Measurements from ENCODE around the gene SLC6A13. TPM values are rescaled to one million over a fixed set of nuclear protein-coding genes. Genes with fewer than 3 reads are reported as not detected.

The SLC6A13 gene
- total RNA-seq, 2 donors from 2014 or later, result 0.54 TPM; not detected in 1

DNA sequence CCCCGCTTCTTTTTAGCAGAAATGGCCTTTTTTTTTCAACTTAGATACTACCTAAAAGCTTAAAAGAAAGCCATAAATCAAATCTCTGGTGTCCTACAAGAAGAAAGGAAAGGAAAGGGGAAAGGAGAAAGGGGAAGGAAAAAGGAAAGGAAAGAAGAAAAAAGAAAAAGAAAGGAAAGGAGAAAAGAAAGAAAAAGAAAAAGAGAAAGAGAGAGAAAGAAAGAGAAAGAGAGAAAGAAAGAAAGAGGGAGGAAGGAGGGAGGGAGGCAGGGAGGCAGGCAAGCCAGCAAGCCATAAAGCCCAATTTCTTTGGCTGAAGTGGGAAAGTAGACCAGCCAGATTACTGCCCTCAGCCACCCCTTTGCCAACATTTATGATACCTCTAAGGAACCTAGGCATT is 32.5 kb upstream of the SLC6A13 start:
- H3K9me3 ChIP-seq, result no peaks in the 10 kb centered on the region
- no peaks in the 10 kb centered on the region for H3K4me1 ChIP-seq (ENCODE audit: control insufficient read depth in 1 of 2, low read depth in 2 of 2)
- ATAC-seq (ENCODE audit: insufficient number of reproducible peaks, low FRiP score, low read depth) (no peak), DNase-seq (ENCODE audit: low spot score) (no peak)
- H3K27ac ChIP-seq, result no peak overlapping the region
- H3K4me3 ChIP-seq, result no peak overlapping the region
- peaks cover 44% of the 10 kb centered on the region for H3K36me3 ChIP-seq
- no peaks in the 10 kb centered on the region for H3K27me3 ChIP-seq (replicated peaks; ENCODE audit: insufficient read depth)
- TF ChIP-seq, protein P1, sequence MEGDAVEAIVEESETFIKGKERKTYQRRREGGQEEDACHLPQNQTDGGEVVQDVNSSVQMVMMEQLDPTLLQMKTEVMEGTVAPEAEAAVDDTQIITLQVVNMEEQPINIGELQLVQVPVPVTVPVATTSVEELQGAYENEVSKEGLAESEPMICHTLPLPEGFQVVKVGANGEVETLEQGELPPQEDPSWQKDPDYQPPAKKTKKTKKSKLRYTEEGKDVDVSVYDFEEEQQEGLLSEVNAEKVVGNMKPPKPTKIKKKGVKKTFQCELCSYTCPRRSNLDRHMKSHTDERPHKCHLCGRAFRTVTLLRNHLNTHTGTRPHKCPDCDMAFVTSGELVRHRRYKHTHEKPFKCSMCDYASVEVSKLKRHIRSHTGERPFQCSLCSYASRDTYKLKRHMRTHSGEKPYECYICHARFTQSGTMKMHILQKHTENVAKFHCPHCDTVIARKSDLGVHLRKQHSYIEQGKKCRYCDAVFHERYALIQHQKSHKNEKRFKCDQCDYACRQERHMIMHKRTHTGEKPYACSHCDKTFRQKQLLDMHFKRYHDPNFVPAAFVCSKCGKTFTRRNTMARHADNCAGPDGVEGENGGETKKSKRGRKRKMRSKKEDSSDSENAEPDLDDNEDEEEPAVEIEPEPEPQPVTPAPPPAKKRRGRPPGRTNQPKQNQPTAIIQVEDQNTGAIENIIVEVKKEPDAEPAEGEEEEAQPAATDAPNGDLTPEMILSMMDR (IDR thresholded peaks at IDR 0.05), result no peak

DNA sequence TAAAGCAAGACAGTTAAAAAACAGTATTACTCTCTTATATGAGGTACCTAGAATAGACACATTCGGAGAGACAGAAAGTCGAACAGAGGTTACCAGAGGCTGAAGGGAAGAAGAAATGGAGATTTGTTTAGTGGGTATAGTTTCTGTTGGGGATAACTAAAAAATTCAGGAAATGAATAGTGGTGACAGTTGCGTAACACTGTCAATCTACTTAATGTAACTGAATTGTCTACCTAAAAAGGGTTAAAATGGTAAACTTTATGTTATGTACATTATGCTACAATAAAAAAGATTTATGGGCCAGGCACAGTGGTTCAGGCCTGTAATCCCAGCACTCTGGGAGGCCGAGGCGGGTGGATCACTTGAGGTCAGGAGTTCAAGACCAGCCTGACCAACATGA is 30.6 kb upstream of the SLC6A13 start:
- TF ChIP-seq, protein P1 (IDR thresholded peaks at IDR 0.05), result no peak
- H3K27me3 ChIP-seq (replicated peaks; ENCODE audit: insufficient read depth), result no peaks in the 10 kb centered on the region
- no peak overlapping the region for H3K27ac ChIP-seq
- DNase-seq (ENCODE audit: low spot score) (no peak), ATAC-seq (ENCODE audit: insufficient number of reproducible peaks, low FRiP score, low read depth) (no peak)
- H3K4me3 ChIP-seq, result no peak overlapping the region
- no peaks in the 10 kb centered on the region for H3K9me3 ChIP-seq
- peaks cover 44% of the 10 kb centered on the region for H3K36me3 ChIP-seq
- peaks cover 0 to 3% of the 10 kb centered on the region in 2 donors for H3K4me1 ChIP-seq (ENCODE audit: control insufficient read depth in 1 of 2, low read depth in 2 of 2)

DNA sequence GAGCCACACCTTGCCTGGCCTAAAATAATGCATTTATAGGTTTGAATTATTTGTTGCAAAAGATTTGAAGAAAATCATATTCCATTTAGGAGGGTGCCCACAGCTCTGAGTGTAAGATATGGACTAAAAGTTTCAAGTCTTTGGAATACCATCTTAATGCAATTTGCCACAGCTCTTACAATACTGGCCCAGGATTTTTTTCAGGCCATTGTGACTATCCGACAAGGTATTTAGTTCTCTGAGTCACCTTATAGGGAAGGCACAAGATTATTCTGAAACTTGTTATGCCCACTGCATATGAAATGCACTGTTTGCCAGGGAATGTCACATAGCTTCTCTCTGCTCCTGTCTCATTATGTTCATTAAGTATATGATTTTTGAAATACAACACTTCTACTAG is 29.6 kb upstream of the SLC6A13 start:
- Histone ChIP-seq H3K36me3 (peaks cover 44% of the 10 kb centered on the region), H3K4me1 (ENCODE audit: control insufficient read depth in 1 of 2, low read depth in 2 of 2) (peaks cover 0 to 3% of the 10 kb centered on the region in 2 donors), H3K9me3 (no peaks in the 10 kb centered on the region), H3K27ac (no peak overlapping the region), H3K27me3 (replicated peaks; ENCODE audit: insufficient read depth) (no peaks in the 10 kb centered on the region), H3K4me3 (no peak overlapping the region)
- DNase-seq (ENCODE audit: low spot score), result no peak
- no peak for ATAC-seq (ENCODE audit: insufficient number of reproducible peaks, low FRiP score, low read depth)
- TF ChIP-seq, protein P1 (IDR thresholded peaks at IDR 0.05), result no peak

DNA sequence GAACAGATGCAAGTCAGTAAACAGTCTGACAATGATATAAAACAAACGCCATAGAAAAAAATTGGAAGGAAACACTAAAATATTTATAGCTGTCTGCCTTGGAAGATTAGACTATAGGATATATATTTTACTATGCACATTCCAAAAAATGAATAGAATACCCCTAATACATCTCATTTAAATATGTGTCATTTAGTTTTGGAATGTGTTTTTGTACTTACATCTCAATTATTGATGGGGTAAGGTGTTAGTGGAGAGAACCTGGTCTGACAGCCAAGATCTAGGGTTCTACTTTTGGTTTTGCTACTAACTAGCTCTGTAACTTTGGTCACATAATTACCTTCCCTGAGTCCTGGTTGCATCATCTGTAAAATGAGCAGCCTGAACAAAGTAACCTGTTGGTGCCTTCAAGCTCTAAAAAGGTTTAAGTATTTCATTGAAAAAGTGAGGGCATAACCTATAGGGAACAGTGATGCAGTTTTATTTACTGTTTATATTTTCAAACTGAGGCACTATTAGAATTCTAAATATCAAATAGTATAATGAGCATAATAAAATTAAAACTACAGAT is 28.6 kb upstream of the SLC6A13 start:
- peaks cover 0 to 3% of the 10 kb centered on the region in 2 donors for H3K4me1 ChIP-seq (ENCODE audit: control insufficient read depth in 1 of 2, low read depth in 2 of 2)
- H3K36me3 ChIP-seq, result peaks cover 37% of the 10 kb centered on the region
- no peaks in the 10 kb centered on the region for H3K9me3 ChIP-seq
- H3K27me3 ChIP-seq (replicated peaks; ENCODE audit: insufficient read depth), result no peaks in the 10 kb centered on the region
- TF ChIP-seq, protein P1 (IDR thresholded peaks at IDR 0.05), result no peak
- H3K27ac ChIP-seq, result no peak overlapping the region
- DNase-seq (ENCODE audit: low spot score) (no peak), ATAC-seq (ENCODE audit: insufficient number of reproducible peaks, low FRiP score, low read depth) (no peak)
- H3K4me3 ChIP-seq, result no peak overlapping the region

DNA sequence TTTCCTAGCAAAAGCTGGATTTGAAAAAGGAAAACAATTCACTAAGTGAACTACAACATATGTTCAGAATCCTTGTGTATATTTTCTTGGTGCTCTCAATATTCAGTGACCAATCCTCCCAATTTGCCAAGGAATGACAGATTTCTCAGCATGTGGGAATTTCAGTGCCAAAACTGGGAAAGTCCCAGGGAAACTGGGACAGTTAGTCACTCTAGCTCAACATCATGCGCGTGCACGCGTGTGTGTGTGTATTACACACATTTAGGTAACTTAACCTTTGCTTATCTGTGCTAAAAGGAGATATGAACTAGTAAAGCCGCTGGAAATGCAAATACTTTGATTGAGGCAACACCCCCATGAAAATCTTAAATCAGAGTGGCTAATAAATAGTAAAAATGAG is 26.1 kb upstream of the SLC6A13 start:
- Histone ChIP-seq H3K27me3 (replicated peaks; ENCODE audit: insufficient read depth) (no peaks in the 10 kb centered on the region), H3K36me3 (peaks cover 30% of the 10 kb centered on the region), H3K9me3 (no peaks in the 10 kb centered on the region), H3K27ac (no peak overlapping the region), H3K4me1 (ENCODE audit: control insufficient read depth in 1 of 2, low read depth in 2 of 2) (peaks cover 0 to 3% of the 10 kb centered on the region in 2 donors), H3K4me3 (no peak overlapping the region)
- TF ChIP-seq, protein P1 (IDR thresholded peaks at IDR 0.05), result no peak
- ATAC-seq (ENCODE audit: insufficient number of reproducible peaks, low FRiP score, low read depth) (no peak), DNase-seq (ENCODE audit: low spot score) (no peak)
